GM13977 (cell line): ENCODE data around the gene LDLRAD3.

ENCODE experiments used
- DNase-seq: peaks from one replicate; pipeline ENCODE4 v3.0.0; 2012; ENCODE audit warnings: low spot score
- in situ Hi-C: fragments of 300-500 bp; cut with MboI; formaldehyde crosslinking; loops from one replicate; pipeline ENCODE4 v1.12.0; 2022; ENCODE audit warnings: low sequenced_read_pairs, low pct_unique_long_range_greater_than_20kb, mixed read lengths, inconsistent platforms; ENCODE audit not compliant: unreplicated experiment
- TF ChIP-seq, protein P1 (sequence below): IDR thresholded peaks from 2 replicates; pipeline ENCODE4 v1.5.1; 2012; ENCODE audit warnings: mild to moderate bottlenecking, control low read depth; ENCODE audit not compliant: insufficient read depth; ENCODE audit errors: extremely low read depth, missing control alignments

Gene LDLRAD3

GRCh38 chr11:36034551-36035331, 90.9 kb downstream of the LDLRAD3 start:
- TF ChIP-seq, protein P1, sequence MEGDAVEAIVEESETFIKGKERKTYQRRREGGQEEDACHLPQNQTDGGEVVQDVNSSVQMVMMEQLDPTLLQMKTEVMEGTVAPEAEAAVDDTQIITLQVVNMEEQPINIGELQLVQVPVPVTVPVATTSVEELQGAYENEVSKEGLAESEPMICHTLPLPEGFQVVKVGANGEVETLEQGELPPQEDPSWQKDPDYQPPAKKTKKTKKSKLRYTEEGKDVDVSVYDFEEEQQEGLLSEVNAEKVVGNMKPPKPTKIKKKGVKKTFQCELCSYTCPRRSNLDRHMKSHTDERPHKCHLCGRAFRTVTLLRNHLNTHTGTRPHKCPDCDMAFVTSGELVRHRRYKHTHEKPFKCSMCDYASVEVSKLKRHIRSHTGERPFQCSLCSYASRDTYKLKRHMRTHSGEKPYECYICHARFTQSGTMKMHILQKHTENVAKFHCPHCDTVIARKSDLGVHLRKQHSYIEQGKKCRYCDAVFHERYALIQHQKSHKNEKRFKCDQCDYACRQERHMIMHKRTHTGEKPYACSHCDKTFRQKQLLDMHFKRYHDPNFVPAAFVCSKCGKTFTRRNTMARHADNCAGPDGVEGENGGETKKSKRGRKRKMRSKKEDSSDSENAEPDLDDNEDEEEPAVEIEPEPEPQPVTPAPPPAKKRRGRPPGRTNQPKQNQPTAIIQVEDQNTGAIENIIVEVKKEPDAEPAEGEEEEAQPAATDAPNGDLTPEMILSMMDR = no peak
- in situ Hi-C loops = no loop called here
- no peak for DNase-seq

DNA sequence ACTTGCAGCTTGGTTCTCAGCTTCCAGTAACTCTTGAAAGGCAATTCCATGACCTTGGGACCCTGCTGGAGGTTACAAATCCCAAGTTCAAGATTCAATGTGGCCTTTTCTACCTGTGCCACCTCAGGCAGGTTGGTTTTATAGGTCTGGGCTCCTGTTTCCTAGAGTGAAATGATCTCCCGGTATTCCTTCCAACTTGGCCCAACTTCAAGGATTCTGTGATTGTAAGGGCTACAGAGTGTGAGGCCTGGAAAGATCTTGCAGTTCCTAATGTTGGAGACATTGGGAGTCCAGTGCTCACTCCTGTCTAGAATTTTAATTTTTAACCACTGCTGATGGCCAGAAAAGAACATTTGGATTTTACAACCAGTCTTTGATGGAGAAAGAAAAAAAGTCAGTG, 91.6 kb downstream of the LDLRAD3 start:
- DNase-seq = no peak
- in situ Hi-C loops = no loop called here

DNA sequence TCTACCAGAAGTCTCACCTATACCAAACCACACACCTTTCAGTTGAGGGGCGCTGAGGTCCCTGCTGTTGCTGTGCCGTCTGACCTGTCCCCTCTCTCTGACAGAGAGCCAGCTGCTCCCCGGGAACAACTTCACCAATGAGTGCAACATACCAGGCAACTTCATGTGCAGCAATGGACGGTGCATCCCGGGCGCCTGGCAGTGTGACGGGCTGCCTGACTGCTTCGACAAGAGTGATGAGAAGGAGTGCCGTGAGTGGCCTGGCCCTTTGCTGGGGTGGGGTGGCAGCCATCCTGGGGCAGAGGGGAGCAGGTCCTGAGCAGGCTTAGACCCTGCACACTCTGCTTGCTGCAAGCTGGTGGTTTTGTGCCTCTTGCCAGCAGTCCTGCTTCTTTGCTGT, 92.1 kb downstream of the LDLRAD3 start:
- DNase-seq = no peak
- in situ Hi-C loops = no loop called here
- TF ChIP-seq, protein P1 = no peak

More for the DNA sequence above, 91.6 kb downstream of the LDLRAD3 start:
- TF ChIP-seq, protein P1 = no peak

- in situ Hi-C loops = no loop called here
These were observed 93.2 kb downstream of the LDLRAD3 start for GRCh38 chr11:36037031-36037430.

GRCh38 chr11:36038541-36038940, 94.7 kb downstream of the LDLRAD3 start:
- in situ Hi-C loops = no loop called here
- DNase-seq = no peak
- TF ChIP-seq, protein P1 = no peak

More at GRCh38 chr11:36037031-36037430, 93.2 kb downstream of the LDLRAD3 start:
- DNase-seq = no peak
- TF ChIP-seq, protein P1 = no peak

GRCh38 chr11:36039471-36039870, 95.6 kb downstream of the LDLRAD3 start:
- TF ChIP-seq, protein P1 = no peak
- no peak for DNase-seq
- in situ Hi-C loops = no loop called here
